22Rv1 (cell line): Measurements from ENCODE around the gene RTCA.
A peak's percentile ranks its signal among the peaks of the same experiment; 100 is the strongest.

ENCODE experiments used
- H3K27ac ChIP-seq: fragments of 450-650 bp; 2 replicates; pipeline ENCODE4 v1.5.1; 2017
- ZFX ChIP-seq: fragments of 450-650 bp; IDR thresholded peaks from 2 replicates; pipeline ENCODE4 v1.6.1; 2017; ENCODE audit warnings: antibody characterized with exemption, borderline replicate concordance
- TF ChIP-seq, protein P1 (sequence below): fragments of 450-650 bp; IDR thresholded peaks from 2 replicates; pipeline ENCODE4 v1.5.1; 2017; ENCODE audit warnings: mild to moderate bottlenecking

Gene RTCA

DNA sequence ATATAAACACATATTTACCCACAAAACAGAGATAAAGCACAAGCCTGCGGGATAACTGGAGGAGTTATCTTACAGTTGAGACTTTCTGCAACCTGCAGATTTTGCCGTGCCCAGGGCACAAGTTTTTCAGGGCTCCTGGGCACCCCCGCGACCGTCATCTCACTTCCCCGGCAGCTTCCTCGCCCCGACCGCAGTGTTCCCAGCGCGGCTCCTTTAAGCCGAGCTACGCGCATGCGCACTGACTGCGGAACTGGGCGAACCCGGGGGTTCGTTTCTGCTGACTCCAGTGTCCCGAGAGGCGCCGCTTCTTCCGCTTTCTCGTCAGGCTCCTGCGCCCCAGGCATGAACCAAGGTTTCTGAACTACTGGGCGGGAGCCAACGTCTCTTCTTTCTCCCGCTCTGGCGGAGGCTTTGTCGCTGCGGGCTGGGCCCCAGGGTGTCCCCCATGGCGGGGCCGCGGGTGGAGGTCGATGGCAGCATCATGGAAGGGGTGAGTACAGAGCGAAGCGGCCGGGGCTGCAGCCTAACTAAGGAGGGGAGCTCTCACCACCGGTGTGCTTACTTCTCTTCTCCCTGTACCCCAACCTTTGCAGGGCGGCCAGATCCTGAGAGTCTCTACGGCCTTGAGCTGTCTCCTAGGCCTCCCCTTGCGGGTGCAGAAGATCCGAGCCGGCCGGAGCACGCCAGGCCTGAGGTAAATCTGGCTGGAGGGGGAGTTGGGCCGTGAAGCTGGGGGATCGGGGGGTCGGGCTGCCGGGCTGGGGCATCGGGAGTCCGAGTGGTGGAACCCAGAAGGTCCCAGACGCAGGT, at the start of gene RTCA:
Gene RTCA, plus strand, starts transcription at position 286 of the 810 bp plus-strand sequence. Its CDS starts 160 bp downstream, at position 446.
- H3K27ac ChIP-seq: peak within 1 kb of the TSS; percentile 76
- TF ChIP-seq, protein P1, sequence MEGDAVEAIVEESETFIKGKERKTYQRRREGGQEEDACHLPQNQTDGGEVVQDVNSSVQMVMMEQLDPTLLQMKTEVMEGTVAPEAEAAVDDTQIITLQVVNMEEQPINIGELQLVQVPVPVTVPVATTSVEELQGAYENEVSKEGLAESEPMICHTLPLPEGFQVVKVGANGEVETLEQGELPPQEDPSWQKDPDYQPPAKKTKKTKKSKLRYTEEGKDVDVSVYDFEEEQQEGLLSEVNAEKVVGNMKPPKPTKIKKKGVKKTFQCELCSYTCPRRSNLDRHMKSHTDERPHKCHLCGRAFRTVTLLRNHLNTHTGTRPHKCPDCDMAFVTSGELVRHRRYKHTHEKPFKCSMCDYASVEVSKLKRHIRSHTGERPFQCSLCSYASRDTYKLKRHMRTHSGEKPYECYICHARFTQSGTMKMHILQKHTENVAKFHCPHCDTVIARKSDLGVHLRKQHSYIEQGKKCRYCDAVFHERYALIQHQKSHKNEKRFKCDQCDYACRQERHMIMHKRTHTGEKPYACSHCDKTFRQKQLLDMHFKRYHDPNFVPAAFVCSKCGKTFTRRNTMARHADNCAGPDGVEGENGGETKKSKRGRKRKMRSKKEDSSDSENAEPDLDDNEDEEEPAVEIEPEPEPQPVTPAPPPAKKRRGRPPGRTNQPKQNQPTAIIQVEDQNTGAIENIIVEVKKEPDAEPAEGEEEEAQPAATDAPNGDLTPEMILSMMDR: no peak
- TF ChIP-seq ZFX: no peak

DNA sequence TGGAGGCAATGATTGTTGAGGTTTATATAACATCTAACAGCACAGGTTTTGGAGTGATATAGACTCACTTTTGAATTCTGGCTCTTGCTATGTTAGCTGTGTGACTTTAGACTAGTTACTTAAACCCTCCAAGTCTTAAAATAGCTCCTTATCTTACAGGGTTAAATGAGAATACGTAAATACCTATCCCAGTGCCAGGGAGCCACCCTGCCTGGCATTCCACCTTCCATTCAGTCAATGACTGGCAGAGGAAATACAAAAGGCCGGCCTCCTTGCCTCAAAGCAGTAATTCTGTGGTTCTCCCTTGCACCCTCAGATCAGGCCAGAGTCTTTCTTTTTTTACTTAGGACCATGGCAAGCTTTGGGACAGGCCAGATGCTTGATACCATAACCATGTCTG, 48.2 kb upstream of the RTCA start:
- no peak for TF ChIP-seq ZFX
- TF ChIP-seq, protein P1: no peak
- no peak overlapping the region for H3K27ac ChIP-seq

DNA sequence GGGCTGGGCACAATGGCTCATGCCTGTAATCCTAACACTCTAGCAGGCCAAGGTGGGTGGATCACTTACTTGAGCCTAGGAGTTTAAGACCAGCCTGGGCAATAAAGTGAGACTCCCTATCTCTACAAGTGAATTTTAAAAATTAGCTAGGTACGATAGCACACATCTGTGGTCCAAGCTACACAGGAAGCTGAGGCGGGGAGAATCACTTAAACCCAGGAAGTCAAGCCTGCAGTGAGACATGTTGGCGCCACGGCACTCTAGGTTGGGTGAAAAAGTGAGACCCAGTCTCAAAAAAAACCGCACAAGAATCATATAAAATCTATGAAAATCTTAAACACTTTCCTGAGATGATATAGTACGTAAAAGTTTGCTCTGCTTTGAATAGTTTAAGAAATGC, 46.6 kb upstream of the RTCA start:
- TF ChIP-seq, protein P1: no peak
- TF ChIP-seq ZFX: no peak

DNA sequence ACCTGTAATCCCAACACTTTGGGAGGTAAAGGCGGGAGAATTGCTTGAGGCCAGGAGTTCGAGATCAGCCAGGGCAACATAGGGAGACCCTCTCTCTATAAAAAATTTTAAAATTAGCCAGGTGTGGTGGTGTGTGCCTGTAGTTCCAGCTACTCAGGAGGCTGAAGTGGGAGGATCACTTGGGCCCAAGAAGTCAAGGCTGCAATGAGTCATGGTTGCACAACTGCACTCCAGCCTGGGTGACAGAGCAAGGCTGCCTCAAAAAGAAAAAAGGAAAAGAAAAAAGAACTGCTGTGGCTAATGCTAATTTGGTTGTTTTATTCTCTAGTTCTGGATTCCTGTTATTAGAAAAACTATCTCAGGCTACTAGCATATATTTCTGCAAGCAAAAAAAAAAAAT, 46.1 kb upstream of the RTCA start:
- TF ChIP-seq, protein P1: no peak
- no peak for TF ChIP-seq ZFX
- H3K27ac ChIP-seq: no peak overlapping the region

More for the DNA sequence above, 46.6 kb upstream of the RTCA start:
- no peak overlapping the region for H3K27ac ChIP-seq

DNA sequence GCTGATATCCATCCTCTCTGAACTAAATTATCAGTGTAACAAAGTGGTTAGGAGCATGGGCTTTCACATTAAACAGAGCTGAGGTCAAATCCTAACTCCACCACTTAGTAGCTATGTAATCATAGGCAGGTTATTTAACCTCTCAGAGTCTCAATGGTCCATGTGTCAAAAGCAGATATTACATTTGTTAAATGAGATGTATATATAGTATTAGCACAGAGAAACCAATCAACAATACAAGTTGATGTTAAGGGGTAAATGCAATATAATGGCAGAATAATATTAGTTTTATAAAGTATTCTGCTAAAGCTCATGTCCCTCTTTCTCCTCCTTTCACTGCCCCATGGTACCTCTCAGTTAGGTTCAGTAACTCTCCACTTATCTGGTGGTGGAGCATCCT, 43.6 kb upstream of the RTCA start:
- TF ChIP-seq ZFX: no peak
- TF ChIP-seq, protein P1: no peak
- H3K27ac ChIP-seq: no peak overlapping the region

DNA sequence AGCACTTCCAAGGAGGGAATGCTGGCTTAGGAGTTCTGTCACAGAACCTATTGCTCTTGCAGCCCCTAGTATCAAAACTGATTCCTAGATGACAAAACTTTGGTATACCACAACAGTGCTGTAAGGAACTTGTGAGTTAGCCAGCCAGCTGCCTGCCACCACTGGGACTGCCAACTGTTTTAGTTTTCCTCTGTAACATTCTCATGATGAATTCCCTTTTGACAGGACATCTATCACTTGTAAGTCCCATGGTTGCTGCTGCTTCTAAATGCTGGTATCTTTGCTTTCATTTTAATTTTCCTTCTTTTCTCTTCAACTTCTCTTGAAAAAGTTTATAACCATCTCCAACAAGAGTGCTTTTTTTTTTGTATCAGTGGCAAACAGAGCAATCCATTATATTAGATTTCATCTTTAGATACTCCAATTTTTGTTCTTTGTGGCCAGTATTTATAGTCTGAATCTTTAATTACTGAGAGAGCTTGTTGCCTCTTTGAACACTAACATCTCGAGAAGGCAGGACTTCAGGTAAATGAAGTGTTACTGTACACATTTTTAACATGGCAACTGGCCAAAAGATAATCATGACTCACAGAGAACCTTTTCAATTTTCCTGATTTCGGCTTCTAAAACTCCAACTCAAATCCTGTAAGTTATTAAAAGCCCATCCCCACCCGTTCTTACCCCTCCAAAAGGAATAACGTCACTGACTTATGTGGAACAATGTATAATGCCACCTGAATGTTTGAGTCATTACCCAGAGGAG, 36.2 kb upstream of the RTCA start:
- no peak for TF ChIP-seq ZFX
- TF ChIP-seq, protein P1: no peak
- no peak overlapping the region for H3K27ac ChIP-seq

DNA sequence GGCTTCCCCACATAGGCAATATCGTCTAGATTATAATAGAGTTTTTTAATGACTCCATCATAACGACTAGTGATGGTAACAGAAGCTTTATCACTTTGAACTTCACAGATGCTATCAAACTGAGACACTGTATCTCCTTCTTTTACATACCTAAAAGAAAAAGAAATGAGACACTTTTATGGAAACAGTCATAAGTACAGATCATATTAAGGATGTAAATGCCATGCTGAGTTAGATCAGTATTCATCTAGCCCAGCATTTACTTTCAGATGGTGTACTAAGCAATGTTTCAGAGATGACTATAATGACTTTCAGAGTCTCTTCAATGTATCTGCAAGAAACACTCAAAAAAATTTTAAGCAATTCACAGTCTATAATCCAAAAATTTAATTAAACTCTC, 35.3 kb upstream of the RTCA start:
- TF ChIP-seq ZFX: no peak
- TF ChIP-seq, protein P1: no peak
- H3K27ac ChIP-seq: no peak overlapping the region
